Stimulated activated CD4-positive, alpha-beta T cell treated with anti-CD3 and anti-CD28 coated beads, Interleukin-2, amount 100 ng/mL, for 4 hours (primary cell): ENCODE results near the gene MICAL3.
"Not testable (repeated sequence)": the region's sequence is repeated elsewhere in the genome, so short reads cannot be mapped to it uniquely, and the experiment has no call there.

ENCODE experiments used
- DNase-seq: peaks from one replicate; pipeline ENCODE4 v3.0.0-alpha.2; 2020; ENCODE audit warnings: low read depth

The MICAL3 gene

DNA sequence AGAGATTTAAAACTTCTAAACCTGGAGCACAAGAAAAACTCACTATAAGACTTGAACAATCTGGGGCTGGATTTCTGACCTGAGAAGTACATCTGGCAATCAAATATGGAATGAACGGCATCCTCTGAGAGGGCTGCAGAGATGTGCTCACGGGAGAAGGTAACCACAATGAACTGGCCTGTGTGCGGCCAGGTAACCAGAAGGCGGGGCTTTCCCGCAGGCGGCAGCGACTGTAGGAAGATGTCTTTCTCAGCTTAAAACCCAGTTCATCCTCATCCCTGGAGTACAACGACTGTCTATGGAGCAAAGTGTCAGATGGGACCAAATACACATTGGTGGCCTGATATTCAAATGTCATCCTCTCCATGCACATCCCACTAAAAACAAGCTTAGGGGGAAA is 24.5 kb downstream of the MICAL3 start:
- no peak for DNase-seq

DNA sequence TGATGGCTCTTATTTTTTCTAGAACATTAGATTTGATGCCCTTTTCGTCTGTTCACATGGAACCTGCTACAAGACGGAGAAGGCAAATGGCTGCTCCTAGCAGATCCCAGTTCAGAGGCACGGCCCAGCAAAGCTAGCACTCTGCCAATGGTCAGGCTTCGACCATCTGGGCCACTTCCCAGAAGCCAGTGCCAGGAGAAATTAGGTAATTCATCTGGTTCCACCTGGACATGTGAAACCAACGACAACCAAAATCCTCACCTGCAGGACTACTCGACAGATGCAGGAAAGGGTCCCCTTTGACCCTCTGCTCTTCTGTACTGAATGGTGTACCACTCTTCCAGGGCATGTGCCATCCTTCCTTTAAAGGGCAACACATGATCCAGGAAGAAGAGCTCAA is 25.4 kb downstream of the MICAL3 start:
- DNase-seq: no peak

DNA sequence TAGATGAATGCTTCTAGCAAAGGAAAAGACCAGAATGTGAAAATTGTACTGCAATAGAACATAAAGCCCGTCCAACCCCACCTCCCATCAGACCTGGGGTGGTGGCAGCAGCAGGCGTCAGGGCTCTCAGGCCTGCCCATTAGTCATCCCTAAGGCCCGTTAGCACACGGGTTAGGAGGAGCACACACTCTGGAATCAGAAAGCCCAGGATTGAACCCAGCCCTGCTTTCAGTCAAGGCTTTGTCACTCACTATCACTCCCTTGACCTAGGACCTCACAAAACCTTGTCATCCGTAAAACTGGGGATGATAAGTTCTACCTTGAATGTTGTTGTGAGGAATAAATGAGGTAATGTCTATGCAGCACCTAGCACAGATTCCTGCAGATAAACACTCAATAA is 26.9 kb downstream of the MICAL3 start:
- DNase-seq: no peak

DNA sequence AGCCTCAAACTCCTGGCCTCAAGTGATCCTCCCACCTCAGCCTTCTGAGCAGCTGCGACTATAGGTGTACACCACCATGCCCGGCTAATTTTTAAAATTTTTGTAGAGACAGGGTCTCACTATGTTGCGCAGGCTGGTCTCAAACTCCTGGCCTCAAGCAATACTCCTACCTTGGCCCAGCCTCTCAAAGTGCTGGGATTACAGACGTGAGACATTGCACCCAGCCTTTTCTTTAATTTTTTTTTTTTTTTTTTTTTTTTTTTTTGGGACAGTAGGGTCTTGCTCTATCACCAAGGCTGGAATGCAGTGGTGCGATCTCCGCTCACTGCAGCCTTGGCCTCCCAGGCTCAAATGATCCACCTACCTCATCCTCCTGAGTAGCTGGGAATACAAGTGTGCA is 29.1 kb downstream of the MICAL3 start:
- not testable (repeated sequence) for DNase-seq

DNA sequence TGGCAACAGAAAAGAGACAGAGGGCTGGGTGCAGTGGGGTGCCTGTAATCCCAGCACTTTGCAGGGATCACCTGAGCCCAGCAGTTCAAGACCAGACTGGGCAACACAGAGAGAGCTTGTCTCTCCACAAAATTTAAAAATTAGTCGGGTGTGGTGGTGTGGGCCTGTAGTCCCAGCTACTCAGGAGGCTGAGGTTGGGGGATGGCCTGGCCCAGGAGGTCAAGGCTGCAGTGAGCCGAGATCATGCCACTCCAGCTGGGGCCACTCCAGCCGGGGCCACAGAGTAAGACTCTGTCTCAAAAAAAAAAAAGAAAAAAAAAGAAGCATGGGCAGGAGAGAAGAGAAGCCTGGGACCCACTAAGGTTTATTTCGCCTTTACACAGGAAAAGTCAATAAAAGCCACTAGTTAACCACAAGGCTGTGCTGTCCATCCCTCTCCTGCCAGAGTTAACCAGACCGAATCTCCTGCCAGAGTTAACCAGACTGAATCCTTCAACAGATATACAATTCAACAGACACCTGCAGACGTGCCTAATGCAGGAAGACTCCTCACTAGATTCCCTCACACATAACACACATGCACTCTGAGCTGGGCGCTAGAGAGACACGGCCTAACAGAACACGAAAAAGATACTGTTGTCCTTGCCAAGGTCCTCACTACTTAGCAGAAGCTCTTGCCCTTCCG is 29.8 kb downstream of the MICAL3 start:
- DNase-seq: no peak

DNA sequence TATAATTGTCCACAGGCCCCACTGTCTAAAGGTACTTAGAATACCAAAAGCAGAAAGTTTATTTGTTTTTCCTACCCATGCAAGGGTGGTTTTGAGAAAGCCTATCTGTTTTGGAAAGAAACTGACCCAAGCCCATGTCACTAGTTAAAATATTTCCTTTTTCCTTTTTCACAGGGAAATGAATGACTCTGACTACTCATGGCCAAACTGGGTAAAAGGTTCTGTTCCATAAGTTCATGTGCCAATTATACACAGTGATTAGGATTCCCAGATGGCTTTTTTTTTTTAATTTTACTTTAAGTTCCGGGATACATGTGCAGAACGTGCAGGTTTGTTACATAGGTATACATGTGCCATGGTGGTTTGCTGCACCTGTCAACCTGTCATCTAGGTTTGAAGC is 31.4 kb downstream of the MICAL3 start:
- DNase-seq: not testable (repeated sequence)

DNA sequence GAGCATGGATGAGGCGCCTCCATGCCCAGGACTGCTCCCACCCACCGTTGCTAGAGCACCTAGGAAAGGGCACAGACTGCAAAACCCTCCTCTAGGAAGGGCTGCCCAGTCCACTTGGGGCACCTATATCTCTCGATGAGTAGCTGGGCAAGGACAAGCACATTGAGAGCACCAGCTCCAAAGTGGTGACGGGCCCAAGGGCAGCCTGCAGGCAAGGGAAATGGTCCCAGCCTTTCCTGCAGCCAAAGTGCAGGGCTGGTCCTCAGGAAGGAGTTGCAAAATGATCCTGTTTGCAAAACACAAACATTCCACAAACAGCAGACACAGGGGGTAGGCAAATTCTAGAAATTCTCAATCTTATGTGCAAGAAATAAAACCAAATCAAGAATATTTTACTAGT is 32.4 kb downstream of the MICAL3 start:
- not testable (repeated sequence) for DNase-seq

DNA sequence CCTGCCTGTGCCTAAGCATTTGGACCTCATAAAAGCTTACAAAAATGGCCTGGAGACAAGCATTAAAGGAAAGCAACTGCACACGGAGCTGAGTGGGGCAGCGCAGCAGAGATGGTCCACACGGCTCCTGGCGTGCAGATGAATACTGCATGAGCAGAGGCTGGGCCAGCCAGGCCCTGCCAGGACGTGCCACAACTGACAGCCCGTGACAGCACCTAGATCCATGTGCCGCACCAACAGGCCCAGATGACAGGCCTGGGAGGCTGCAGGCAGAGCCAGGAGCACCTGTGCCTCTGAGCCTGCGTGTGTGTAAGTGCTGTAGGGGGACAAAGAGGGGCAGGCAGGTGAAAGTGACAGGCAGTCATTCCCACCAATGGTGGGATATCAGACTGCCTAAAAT is 33.4 kb downstream of the MICAL3 start:
- no peak for DNase-seq

DNA sequence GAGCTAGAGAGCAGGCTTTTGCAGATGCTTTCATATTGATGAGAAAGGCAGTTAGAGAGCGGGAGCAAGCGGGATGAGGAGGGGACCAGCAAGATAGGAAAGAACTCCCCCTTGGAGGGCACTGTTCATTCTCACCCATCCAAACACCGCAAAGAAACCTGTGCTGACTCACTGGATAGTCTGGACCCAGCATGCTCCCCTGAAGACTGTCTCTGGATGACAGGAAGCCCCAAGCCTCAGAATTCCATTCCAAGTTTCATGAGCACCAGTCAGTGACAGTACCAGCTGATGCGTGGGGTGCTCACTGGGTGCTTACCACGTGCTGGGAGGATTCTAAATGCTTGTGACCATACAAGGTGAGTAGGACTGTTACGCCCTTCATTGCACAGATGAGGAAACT is 34.2 kb downstream of the MICAL3 start:
- DNase-seq: no peak

DNA sequence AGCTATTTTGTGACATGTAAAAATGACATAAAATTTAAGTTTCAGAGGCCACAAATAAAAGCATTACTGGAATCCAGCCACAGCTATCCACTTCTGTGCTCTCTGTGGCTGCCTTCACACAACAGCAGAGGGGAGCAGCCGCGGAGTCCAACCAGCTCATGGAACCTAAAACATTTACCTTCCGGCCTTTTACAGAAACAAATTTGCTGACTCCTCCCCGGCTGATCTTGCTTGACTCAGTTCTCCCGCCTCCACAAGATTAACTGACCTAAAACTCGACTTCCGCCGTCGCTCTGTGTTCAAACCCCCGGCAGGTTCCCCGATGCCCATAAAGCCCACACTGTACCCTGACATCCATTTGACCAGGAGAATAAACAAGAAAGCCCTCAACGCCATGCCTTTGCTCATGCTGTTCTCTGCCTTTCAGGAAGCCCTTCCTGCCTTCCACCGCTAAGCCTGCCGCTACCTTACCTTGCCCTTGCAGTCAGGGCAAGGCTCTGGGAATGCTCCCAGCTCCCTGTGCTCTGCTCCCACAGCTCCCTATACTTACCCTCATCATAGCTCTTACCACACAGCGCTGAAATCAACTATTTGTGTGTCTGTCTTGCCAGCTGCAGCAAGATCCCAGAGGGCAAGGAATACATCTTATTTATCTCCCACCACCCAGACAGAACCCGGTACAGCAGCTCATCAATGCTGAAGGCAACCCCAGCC is 35.4 kb downstream of the MICAL3 start:
- no peak for DNase-seq

DNA sequence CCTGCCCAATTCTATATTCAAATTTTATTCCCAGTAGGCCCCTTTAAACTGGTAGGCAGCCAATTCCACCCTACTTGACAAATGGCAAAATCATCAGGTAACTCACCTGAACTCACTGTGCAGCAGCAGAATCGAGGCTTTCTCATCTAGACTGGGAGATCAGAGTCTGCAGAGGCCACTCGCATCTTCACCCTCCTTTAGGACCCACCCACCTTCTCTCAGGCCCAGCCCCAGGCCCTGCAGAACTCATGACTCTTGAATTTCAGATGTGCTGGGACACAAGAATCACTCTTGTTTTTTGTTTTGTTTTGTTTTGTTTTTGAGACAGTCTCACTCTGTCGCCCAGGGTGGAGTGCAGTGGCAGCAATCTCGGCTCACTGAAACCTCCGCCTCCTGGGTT is 38.8 kb downstream of the MICAL3 start:
- DNase-seq: no peak

DNA sequence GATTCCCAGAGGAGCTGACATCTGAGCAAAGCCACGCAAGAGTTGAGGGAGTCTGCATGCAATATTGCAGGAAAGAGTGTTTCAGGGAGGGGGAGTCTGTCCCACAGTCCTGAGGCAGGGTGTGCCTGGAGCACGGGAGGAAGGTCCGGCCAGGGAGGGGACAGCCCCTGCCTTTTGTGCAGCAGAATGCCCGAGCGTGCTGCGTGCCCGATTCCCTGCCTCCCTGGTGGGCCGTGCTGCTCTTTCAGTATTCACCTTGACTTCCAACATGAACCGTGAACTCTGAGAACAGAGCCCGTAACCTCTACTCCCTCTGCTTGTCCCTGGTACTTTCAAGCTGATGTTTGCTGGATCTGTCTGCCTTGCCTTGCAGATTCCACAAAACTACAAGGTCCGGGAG is 39.3 kb downstream of the MICAL3 start:
- DNase-seq: not testable (repeated sequence)

DNA sequence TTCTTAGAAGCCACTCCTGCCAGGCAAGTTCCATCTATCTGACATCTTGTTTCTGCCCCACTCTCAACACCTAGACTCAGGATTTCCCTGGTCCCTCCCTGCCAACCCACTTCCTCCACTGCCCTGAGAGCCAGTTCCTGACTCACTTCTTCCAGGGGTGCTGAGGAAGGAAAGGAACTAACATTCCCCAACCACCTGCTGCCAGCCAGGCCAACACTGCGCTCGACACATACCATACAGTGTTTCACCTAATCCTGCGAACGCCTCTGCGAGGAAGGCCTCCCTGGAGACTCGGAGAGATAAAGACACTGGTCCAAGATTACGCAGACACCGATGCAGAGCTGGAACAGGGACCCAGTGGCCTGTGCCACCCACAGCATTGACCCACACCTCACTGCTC is 40.2 kb downstream of the MICAL3 start:
- DNase-seq: no peak

DNA sequence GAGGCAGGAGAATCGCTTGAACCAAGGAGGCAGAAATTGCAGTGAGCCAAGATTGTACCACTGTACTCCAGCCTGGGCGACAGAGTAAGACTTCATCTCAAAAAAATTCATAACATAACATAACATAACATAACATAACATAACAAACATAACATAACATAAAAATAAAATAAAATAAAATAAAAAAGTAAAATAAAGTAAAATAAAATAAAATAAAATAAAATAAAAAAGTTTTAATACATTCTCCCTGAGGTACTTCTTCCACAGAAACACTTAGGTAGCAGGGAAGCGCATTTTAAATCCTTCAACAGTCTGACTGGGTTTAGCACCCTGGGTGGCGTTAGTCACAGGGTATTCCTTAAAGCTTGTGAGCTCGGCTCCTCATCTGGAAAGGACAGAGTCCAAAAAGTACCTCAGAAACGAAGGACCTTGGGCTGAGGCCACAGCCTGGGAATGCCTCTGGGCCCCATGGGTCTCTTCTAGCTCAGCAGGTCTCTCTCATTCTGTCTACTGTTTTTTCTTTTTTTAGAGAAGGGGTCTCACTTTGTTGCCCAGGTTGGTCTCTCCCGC is 41.7 kb downstream of the MICAL3 start:
- no peak for DNase-seq

DNA sequence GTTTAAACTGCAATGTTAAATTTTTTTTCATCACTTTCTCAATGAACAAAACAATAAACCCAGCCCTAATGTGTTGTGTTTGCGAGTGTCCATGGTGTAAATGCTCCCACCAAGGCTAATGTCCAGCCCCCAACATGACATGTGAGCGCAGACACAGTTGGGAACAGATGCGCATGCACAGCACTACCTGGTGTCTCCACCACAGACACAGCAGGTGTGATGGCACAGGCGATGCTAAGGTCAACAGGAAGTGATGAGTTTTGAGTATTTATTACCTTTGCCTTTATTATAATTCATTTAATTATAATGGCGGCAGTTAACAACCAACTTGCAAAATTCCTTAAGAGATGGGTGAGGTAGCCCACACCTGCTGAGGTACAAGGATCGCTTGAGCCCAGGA is 42.9 kb downstream of the MICAL3 start:
- no peak for DNase-seq

DNA sequence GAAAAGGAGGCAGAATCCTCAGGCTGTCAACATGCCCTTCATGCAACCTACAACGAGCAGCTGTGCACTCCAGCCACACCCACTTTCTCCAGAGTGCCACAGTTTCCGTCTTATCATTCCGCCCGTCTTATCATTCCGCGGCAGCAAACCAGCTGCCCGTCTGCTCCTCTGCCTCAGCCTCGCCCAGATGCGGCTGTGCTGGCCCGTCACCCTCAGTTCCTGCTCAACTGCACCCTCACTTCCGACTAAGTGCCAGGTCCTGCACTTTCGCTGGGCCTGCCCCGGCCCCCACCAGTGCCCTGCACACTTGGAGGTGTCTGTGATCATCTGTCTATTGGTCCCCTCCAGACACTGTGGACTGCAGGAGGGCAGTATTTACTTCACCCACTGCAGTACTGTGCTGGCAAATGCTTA is 43.7 kb downstream of the MICAL3 start:
- DNase-seq: no peak

DNA sequence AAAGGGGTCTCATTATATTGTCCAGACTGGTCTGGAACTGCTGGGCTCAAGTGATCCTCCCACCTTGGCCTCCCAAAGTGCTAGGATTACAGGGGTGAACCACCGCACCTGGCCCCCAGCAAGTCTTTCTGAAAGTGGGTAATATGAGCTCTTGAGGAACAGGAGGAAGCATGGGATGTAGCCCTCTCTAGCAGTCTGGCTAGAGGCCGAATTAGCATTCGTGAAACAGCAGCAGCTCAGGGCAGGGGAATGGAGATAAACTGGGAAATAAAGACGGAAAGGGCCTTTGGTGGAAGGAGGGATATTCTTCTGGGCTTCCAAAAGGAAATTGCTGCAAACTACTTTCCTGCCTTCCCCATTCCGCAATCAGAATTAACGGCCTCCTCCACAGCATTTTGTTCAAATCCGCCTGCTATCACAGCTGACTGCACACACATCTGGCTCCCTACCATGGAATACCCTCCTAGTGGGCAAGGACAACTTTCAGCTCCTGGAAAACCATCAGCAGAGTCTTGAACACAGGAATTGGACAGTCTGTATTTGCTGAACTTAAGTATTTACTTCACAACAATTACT is 44.3 kb downstream of the MICAL3 start:
- DNase-seq: no peak

DNA sequence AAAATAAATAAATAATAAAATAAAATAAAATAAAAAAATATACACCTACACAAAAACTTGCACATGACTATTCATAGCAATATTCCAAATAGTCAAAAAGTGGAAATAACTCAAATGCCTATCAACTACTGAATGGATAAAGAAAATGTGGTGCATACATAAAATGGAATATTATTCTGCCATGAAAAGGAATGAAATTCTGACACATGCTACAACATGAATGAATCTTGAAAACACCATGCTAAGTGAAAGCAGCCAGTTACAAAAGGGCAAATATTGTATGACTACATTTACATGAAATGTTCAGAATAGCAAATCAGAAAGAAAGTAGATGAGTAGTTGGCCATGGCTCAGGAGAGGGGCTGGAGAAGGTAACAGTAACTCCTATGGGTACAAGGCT is 46.3 kb downstream of the MICAL3 start:
- DNase-seq: no peak

DNA sequence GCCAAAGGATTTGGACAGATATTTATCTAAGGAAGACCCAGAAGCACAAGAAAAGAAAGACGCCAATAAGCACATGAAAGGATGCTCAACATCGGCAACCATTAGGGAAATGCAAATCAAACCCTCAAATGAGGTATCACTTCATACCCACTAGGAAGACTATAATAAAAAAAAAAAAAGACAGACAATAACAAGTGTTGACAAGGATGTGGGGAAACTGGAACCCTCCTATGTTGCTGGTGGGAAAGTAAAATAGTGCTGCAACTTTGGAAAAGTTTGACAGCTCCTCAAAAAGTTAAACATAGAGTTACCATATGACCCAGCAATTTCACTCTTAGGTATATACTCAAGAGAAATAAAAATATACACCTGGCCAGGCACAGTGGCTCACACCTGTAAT is 47.0 kb downstream of the MICAL3 start:
- no peak for DNase-seq

DNA sequence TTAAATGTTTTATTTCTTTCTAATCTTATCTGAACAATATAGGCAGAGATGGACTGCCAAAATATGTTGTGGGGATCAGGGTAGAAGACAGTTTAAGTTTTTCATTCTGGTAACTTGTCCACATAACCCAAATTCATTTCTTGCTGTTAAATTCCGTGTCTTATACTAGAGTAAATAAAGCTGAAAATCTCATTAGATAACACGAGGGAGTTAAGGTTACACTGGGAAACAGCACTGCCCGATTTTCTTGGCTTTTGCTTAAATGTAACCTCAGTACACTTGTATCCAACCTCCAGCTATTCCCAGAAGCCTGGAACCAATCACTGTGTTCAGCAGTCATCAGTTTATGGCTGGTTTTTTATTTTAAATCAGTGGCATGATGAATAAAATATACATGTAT is 48.2 kb downstream of the MICAL3 start:
- DNase-seq: no peak

DNA sequence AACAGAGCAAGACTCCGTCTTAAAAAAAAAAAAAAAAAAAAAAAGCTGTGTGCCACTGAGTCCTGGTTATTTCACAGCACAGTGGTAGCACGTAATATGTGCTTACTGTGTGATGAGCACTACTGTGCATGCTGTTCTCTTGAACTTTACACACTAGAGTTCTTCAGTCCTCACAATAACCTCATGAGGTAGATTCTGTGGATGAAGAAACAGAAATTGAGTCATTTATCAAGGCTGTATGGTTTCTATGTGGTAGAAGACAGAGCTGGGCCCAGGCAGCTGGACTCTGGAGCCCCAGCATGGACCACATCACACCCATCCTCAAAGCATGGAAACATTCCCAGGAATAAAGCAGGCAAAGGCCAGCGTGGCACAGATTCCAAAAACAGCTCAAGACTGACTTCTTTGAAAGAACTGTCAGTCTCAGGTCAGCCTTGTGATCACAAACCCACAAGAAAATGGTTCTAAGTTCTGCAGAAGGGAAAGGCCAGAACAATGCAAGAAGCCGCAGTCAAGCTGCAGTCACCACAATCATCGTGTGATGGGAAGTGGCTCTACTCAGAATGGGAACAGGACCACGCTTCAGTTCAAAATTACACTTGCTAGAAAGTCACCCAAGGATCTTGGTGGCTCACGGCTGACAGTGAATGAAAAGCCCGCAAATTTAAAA is 49.5 kb downstream of the MICAL3 start:
- DNase-seq: no peak

DNA sequence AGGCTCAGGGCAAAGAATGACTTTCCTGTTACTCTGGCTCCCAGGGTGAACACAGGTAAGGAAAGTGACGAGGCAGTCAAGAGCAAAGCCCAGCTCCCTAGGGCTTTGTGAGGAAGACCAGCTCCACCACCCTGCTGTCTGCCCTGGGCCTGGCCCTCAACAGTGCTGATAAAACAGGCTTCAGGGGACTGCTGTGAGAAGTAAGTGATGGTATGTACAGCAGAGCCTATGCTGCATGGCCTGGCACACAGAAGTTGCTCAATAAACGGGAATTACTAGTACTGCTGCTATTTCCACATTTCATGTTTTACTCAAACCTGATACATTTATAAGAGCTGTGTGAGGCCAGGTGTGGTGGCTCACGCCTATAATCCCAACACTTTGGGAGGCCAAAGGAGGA is 50.3 kb downstream of the MICAL3 start:
- DNase-seq: no peak

DNA sequence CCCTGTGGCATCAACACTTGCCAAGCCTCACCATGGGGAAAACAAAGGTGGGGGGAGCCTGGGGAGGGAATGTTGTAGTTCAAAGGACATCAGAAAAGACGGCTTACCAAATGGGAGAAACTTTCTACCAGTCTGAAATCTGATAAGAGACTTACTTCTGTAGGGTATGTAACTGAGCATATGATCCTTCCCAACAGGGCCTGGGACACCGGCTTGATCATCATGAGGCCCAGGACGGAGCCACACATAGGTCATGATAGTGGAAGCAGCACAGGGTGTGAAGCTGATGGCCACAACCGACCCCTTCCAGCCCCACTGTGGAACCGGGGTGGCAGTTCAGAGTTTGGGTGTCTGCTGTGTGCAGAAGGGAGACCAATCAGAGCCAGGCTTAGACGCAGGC is 51.1 kb downstream of the MICAL3 start:
- DNase-seq: no peak
